CD4-positive, alpha-beta T cell treated with Interleukin-15 for 4 hours (primary cell): ENCODE data around the gene ZNF322.
"Not testable (repeated sequence)": the region's sequence is repeated elsewhere in the genome, so short reads cannot be mapped to it uniquely, and the experiment has no call there.

ENCODE experiments used
- DNase-seq: peaks from one replicate; pipeline ENCODE4 v3.0.0-alpha.2; 2020; ENCODE audit warnings: low spot score

Gene ZNF322, protein sequence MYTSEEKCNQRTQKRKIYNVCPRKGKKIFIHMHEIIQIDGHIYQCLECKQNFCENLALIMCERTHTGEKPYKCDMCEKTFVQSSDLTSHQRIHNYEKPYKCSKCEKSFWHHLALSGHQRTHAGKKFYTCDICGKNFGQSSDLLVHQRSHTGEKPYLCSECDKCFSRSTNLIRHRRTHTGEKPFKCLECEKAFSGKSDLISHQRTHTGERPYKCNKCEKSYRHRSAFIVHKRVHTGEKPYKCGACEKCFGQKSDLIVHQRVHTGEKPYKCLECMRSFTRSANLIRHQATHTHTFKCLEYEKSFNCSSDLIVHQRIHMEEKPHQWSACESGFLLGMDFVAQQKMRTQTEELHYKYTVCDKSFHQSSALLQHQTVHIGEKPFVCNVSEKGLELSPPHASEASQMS

DNA sequence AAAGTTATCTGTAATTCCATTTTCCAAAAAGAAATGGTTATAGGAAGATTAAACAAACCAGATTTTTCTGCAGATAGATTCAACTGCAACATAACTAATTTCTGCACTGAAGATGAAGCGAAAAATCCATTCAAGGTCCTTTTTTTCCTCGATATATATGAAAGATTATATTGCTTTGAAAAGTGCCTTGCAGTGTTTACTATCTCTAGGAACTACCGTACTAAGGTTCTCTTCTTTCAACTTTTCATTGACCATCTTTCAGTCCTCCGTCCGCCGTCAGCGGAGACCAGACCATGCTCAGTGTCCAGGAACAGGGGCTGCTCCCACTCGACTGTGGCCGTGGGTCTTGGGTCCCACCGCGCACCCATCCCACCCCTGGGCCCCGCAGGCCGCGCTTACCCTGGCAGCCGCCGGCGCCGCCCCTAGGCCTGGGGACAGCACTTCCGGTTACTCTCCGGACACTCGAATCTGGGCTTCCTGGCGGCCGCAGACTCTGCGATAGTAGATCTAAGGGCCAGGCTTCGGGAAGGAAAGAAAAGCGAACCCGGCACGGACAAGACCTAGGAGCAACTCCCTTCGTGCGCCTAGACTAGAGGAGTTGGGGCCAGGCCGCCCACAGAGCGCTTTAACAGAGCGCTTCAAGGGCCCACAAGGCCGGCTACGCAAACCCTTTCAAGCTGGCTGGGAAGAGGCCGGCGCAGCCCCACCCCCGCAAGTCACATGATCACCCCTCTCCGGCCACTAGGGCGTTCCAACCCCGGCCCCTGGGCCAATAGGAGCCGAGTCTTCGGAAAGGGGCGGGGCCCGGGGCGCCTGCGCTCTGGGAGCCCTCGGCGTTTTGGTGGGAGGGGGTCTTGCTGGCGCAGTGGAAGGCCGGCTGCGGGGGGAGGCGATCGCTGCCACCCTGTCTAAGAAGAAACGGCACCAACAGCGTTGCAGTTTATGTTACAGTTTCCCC, at the start of gene ZNF322:
Gene ZNF322, minus strand, starts transcription at position 705 of the 958 bp plus-strand sequence. CDS start 21,193 bp downstream, outside the sequence.
- peak; percentile 87 for DNase-seq

DNA sequence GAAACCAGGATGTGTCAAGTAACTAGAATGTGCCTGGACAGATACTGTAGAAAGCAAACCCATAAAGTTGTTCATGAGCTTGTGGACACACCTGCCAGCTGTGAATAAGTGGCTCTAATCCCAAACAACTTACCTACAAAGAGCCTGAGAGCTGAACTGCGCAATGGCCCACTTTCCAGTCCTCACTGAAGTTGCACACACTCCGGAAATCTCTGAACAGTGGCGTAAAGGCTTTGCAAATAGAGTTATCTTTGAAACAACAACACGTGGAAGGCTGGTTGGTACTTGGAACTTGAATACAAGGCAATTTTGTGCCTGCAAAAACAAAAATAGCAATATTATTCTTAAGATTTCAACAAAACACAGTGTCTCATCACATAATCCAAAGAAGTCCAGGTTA, 46.2 kb upstream of the ZNF322 start:
- not testable (repeated sequence) for DNase-seq

DNA sequence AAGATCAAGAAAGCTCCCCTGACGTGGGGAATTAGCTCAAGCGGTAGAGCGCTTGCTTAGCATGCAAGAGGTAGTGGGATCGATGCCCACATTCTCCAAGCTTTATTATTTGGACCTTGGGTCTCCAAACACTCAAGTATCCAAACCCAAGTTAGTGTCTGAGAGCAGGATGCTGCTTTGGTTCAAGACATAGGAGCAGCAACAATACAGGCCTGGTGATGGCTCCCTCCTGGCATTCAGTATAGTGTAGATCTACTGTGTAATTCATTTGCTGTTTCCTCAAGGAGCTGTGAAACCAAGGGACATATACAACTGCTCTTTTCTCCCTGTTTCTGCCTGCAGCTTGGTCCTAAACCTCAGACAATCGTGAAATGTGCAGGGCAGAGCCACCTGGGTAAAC, 45.8 kb upstream of the ZNF322 start:
- DNase-seq = not testable (repeated sequence)

DNA sequence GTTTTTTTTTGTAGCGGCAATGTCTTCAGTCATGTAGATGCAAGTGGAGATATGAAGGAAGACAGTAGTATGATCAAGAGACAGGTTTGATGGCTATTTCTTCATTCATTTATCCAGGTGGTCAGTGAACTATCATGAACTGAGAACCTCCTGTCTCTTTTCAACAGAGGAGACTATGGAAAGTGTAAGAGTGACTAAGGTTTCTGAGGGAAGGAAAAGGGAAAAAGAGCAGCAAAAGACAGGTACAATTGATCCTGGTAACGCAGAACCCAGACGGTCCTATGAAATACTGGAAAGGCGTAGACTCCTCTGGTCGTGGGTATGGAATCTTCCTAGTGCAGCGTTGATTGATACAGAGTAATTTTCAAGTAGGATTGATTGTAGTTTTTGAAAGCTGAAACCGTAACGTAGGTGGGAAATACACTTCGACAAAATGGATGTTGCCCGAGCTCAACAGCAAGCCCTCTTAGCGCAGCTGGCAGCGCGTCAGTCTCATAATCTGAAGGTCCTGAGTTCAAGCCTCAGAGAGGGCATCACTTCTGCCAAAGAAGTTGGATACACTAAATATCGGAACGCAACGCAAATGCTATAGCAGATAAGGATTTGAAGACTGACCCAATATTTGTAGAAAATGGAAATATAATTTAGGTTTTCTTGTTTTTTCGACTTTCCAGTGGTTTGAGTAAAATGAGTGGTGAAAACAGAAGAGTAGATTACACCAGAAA, 41.6 kb upstream of the ZNF322 start:
- DNase-seq = not testable (repeated sequence)

DNA sequence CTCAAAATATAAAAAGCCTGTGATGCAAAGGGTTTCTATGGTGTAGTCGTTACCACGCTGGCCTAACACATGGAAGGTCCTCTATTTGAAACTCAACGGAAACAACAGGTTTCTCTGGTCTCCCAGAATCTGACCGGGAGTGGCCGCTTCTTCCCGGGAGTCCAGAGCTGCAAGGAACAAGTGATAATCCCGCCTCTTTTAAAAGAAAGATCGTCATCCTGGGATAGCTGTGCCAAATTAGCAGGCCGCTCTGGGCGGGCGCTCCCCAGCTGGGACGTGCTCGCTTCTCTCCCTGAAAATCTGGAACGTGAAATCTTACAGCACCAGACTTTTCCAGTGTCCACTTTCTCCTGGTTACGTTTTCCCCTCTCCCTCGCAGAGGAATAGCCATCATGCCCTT, 38.0 kb upstream of the ZNF322 start:
- not testable (repeated sequence) for DNase-seq

DNA sequence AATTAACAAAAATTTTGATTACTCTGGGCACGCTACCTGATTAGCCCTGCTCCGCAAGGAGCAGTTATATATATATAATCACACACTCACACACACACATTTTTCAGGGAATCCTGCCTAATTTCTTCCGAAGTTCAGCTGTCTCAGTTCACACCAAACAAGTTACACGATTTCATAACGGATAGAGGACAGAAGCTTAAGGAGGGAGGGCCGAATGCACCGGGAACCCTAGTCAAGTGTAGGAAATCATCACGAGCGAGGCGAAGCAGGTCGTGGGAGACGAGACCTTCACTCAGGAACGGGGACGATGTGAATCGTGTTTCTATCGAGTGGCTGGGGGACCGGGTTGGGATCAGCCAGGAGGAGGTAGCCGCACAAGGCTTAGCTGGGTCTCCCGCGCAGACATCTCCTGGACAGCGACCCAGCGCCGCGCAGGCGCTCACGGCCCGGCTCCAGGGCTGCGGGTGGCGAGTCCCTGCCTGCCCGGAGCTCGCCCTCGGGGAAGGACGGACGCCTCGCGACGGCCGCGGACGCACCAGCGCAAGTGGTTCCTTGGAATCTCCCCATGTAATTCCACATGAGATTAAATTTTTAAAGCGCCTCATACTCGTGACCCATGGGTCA, 29.9 kb upstream of the ZNF322 start:
- not testable (repeated sequence) for DNase-seq

DNA sequence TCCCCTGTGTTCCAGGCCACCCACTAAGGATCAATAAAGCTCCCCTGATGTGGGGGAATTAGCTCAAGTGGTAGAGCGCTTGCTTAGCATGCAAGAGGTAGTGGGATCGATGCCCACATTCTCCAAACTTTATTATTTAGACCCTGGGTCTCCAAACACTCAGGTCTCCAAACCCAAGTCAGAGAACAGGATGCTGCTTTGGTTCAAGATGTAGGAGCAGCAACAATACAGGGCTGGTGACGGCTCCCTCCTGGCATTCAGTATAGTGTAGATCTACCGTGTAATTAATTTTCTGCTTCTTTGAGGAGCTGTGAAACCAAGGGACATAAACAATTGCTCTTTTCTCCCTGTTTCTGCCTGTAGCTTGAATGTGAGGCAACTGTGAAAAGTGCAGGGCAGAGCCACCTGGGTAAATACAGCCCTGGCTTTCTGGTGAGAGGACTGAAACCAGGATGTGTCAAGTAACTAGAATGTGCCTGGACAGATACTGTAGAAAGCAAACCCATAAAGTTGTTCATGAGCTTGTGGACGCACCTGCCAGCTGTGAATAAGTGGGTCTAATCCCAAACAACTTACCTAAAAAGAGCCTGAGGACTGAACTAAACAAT, 23.0 kb upstream of the ZNF322 start:
- not testable (repeated sequence) for DNase-seq

DNA sequence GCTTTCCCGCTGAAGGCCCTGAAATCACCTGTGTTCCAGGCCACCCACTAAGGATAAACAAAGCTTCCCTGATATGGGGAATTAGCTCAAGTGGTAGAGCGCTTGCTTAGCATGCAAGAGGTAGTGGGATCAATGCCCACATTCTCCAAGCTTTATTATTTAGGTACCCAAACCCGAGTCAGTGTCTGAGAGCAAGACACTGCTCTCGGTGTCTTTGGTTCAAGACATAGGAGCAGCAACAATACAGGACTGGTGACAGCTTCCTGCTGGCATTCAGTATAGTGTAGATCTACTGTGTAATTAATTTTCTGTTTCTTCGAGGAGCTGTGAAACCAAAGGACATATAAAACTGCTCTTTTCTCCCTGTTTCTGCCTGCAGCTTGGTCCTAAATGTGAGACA, 13.7 kb upstream of the ZNF322 start:
- DNase-seq = not testable (repeated sequence)

DNA sequence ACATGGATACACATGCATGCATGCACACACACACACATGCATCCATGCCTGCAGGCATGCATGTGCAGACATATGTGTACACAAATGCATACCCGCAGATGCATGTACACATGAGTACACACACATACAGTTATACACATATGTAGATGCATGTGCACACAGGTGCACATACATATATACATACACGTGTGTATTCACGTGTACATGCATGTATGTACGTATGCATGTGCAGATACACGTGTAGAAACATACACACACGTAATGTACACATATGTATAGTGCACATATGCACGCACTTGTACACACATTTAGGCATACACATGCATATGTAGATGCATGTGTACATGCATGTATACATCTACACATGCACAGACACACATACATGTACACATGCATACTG, 11.0 kb upstream of the ZNF322 start:
- not testable (repeated sequence) for DNase-seq

DNA sequence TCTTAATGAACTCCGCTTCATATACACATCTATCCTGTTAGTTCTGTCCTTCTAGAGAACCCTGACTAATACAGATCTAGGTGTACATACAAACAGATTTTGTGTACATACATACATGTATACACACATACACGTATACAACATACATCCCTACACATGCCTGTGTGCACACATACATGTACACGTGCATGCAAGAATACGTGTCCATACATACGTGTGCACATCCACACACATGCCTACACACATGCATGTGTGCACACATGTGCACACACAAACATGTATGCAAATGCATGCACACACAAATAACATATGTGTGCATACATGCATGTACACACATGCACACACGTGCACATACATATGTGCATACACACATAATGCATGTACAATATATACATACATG, 10.5 kb upstream of the ZNF322 start:
- not testable (repeated sequence) for DNase-seq

DNA sequence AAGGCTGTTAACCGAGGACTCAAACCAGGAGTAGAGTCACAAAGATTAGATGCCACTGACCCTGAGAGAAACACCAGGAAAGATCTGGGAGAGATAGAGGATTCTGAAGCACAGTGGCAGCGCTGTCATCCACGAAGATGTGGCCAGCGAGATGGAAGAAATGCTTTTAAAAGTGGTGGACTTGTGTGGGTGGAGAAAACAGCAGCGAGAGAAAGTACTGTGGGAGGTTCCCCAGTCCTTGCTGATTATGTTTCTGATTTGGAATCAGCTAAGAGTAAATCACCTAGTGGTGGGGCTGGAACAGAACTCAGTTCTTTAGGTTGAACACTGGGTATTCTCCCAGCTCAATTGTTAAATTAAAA, 435 bp upstream of the ZNF322 start:
- DNase-seq = peak; percentile 28

DNA sequence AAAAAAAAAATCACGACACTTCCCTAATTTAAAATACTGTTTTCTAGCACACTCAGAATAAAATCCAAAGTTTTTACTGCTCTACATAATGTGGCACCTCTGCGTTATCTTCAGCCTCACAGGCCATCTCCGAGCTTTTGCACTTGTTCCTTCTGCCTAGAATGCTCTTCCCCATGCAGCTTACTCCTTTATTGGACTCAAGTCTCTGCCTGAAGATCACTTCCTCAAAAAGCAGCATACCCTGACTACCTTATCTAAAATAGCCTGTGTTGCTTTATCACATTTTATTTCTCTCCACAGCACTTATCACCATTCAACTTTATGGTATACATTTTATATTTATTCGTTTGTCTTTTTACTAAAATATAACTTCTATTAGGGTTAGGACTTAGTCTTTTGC, 2.3 kb downstream of the ZNF322 start:
- DNase-seq = no peak

DNA sequence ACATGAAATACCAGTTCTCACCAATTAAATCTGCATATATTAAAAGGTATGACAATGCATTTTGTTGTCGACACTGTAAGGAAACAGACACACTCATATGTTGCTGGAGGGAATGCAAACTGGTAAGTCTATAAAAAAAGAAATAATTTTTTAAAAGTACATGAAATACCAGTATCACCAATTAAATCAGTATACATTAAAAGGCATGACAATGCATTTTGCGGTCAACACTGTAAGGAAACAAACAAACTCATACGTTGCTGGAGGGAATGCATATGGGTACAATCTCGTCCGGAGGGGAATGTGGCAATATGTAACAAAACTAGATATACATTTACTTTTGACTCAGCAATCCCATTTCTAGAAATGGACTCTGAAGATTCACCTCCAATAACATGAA, 6.5 kb downstream of the ZNF322 start:
- no peak for DNase-seq

DNA sequence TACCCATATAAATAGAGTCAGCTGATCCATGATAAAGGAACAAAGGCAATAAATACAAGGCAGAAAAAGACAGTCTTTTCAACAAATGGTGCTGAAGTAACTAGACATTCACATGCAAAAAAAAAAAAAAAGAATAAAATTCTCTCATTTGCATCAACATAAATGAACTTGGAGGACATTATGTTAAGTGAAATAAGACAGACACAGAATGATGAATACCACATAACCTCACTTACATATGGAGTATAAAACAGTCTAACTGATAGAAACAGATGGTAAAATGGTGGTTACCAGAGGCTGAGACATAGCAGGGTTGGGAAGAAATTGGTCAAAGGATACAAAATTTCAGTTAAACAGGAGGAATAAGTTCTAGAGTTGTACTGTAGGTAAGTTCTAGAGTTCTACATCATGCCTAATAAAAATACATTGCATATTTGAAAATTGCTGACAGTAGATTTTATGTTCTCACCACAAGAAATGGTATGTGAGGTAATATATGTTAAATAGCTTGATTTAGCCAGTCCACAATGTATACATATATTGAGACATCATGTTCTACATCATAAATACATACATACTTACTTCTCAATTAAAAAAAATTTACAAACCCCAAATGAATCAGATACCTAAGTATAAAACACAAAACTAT, 8.3 kb downstream of the ZNF322 start:
- no peak for DNase-seq

DNA sequence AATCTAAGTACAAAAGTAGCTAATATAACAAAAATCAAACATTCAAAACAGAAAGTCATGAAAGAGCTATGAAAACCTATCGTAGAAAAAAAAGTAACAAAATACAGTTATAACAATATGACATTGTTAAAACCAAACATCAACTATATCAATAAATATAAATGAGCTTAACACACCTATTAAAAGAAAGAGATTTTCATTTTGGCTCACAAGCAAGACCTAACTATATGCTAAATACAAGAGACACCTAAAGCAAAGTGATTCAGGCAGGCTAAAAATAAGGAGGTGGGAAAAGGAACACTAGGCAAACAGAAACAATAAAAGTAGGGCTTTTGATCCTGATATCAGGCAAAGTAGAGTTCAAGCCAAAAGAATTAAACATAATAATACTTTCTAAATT, 13.5 kb downstream of the ZNF322 start:
- no peak for DNase-seq

DNA sequence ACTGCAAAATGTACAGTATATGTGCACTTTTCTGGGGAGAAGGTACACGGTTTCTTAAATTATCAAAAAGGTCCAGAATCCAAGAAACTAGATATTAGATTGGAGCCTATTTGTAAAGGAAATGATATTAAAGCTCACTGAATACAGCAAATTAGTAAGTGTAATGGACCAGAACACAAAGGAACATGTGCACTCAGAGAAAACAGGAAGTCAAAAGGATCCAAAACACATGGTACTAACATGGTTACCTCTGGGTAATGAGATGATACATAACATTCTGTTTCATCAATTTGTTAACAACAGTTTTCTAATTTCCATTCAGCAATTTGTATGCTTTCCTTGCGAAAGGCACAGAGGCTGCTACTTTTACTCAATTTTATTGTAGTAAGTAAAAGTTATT, 18.7 kb downstream of the ZNF322 start:
- no peak for DNase-seq

DNA sequence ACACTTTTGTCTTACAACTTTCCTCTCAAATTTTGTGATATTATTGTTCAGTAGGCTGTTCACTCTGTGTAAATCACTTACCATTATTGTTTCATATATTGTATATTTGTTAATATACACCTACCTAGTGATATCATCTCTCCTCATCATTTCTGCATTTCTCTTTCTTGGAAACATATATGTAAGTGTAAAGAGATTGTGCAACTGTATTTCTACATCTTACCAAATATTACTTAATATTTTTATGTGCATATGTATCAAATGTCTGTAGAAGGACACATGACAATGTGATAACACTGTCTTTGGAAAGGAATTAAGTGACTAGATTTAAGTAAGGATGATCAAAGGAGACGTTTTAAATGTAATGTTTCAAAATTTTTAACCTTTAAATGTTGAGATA, 30.2 kb downstream of the ZNF322 start:
- DNase-seq = no peak

DNA sequence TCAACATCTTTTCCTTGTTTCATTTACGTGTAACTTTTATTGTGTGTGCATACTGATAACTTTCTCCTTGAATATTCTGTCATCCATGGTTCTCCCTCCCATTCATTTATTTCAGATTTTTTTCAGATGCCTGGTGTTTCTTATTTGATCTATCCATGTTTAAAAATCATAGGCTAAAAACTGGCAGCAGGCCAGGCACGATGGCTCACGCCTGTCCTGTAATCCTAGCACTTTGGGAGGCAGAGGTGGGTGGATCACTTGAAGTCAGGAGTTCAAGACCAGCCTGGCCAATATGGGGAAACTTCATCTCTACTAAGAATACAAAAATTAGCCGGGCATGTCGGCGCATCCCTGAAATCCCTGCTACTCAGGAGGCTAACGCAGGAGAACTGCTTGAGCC, 31.7 kb downstream of the ZNF322 start:
- DNase-seq = no peak

DNA sequence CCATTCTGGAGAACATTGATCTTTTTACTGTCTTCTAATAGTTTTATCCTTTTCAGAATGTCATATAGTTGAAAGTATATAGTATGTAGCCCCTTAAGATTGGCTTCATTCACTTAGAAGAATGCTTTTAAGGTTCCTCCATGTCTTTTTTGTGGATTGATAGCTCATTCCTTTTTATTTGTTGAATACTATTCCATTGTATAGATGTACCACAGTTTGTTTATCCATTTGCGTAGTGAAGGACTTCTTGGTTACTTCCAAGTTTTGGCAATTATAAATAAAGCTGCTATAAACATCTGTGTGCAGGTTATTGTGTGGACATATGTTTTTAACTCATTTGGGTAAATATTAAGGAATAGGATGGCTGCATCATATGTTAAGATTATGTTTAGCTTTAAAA, 35.0 kb downstream of the ZNF322 start:
- DNase-seq = no peak

DNA sequence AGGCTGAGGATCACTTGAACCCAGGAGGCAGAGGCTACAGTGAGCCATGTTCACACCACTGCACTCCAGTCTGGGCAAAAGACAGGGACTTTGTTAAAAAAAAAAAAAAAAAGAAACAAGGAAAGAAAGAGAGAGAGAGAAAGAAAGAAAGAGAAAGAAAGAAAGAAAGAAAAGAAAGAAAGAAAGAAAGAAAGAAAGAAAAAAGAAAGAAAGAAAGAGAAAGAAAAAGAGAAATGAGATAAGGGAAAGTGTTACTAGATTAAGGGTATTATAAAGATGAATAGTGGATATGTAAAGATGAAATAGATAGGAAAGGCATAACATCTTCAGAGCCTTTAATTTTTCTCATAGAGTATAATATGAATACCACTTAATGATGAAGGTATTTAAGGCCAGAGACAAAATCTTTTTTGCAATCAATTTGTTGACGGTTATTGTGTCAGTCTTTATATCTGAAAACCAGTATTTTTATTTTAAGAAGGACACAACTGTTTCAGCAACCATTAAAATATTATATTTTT, 36.1 kb downstream of the ZNF322 start:
- no peak for DNase-seq
